Neural cell (in vitro differentiated cells): ENCODE data around the gene AREG. TPM values are rescaled to one million over a fixed set of nuclear protein-coding genes. Genes with fewer than 3 reads are reported as not detected.

ENCODE experiments used
- H2AFZ ChIP-seq: fragments of 200-600, 300-800 bp; sonication (generic), shearing (Covaris generic); 2 replicates; pipeline ENCODE4 v1.6.0; 2014; ENCODE audit warnings: low read depth, mild to moderate bottlenecking, antibody characterized with exemption, low read length, moderate library complexity
- H3F3A ChIP-seq: fragments of 200-600 bp; shearing (Covaris generic); 2 replicates; pipeline ENCODE4 v1.6.1; 2016; ENCODE audit warnings: mild to moderate bottlenecking, moderate library complexity, mixed read lengths, antibody characterized with exemption, low read length; ENCODE audit not compliant: insufficient read depth, poor library complexity, severe bottlenecking
- H3K27ac ChIP-seq: fragments of 200-600, 300-800 bp; sonication (generic), shearing (Covaris generic); 2 replicates; pipeline ENCODE4 v1.5.1; 2014; ENCODE audit warnings: mild to moderate bottlenecking, low read length, moderate library complexity
- H3K27me3 ChIP-seq: fragments of 300-800, 200-600 bp; sonication (generic), shearing (Covaris generic); 2 replicates; pipeline ENCODE4 v1.6.0; 2014; ENCODE audit warnings: mild to moderate bottlenecking, low read depth, low read length, moderate library complexity; ENCODE audit not compliant: insufficient read depth
- H3K36me3 ChIP-seq: fragments of 300-800, 200-600 bp; sonication (generic), shearing (Covaris generic); 2 replicates; pipeline ENCODE4 v1.5.1; 2014; ENCODE audit warnings: mild to moderate bottlenecking, antibody characterized with exemption, low read length, moderate library complexity; ENCODE audit not compliant: insufficient read depth
- H3K4me2 ChIP-seq: fragments of 300-800, 200-600 bp; sonication (generic), shearing (Covaris generic); 2 replicates; pipeline ENCODE4 v1.6.0; 2014; ENCODE audit warnings: mild to moderate bottlenecking, low read length
- H3K4me3 ChIP-seq: fragments of 300-800, 200-600 bp; sonication (generic), shearing (Covaris generic); 2 replicates; pipeline ENCODE4 v1.5.1; 2014; ENCODE audit warnings: mild to moderate bottlenecking, low read length, moderate library complexity
- H3K79me2 ChIP-seq: fragments of 200-600 bp; shearing (Covaris generic); replicated peaks from 2 replicates; pipeline ENCODE4 v1.6.0; 2014; ENCODE audit warnings: mild to moderate bottlenecking, low read length, moderate library complexity; ENCODE audit not compliant: insufficient read depth
- H3K9ac ChIP-seq: fragments of 300-800, 200-600 bp; sonication (generic), shearing (Covaris generic); 2 replicates; pipeline ENCODE4 v1.6.1; 2016; ENCODE audit warnings: mild to moderate bottlenecking, low read length, mixed read lengths
- H3K9me2 ChIP-seq: fragments of 200-600 bp; shearing (Covaris generic); 2 replicates; pipeline ENCODE4 v1.6.1; 2016; ENCODE audit warnings: mild to moderate bottlenecking, low read length, mixed read lengths; ENCODE audit not compliant: insufficient read depth
- H3K9me3 ChIP-seq: fragments of 200-600, 300-800 bp; sonication (generic), shearing (Covaris generic); 2 replicates; pipeline ENCODE4 v1.6.1; 2016; ENCODE audit warnings: mild to moderate bottlenecking, mixed run types, low read length, moderate library complexity, mixed read lengths
- H4K20me1 ChIP-seq: fragments of 200-600 bp; shearing (Covaris generic); 2 replicates; pipeline ENCODE4 v1.6.1; 2016; ENCODE audit warnings: mild to moderate bottlenecking, mixed run types; ENCODE audit not compliant: insufficient read depth
- CTCF ChIP-seq: fragments of 450-650 bp; IDR thresholded peaks from 2 replicates; pipeline ENCODE4 v1.5.1; 2014; ENCODE audit warnings: antibody characterized with exemption, mild to moderate bottlenecking, moderate library complexity; ENCODE audit not compliant: poor library complexity, severe bottlenecking
- EP300 ChIP-seq: fragments of 450-650 bp; conservative IDR thresholded peaks from 2 replicates; pipeline ENCODE4 v1.6.1; 2014; ENCODE audit warnings: antibody characterized with exemption, mild to moderate bottlenecking, moderate library complexity; ENCODE audit not compliant: poor library complexity, severe bottlenecking
- EZH2 ChIP-seq: fragments of 200-600, 300-800 bp; shearing (Covaris generic), sonication (generic); IDR thresholded peaks from 2 replicates; pipeline ENCODE4 v1.6.1; 2014; ENCODE audit warnings: antibody characterized with exemption, low read length, borderline replicate concordance, mild to moderate bottlenecking; ENCODE audit not compliant: insufficient read depth, poor library complexity, severe bottlenecking
- MXI1 ChIP-seq: fragments of 450-650 bp; conservative IDR thresholded peaks from 2 replicates; pipeline ENCODE4 v1.6.1; 2014; ENCODE audit warnings: antibody characterized with exemption, mild to moderate bottlenecking; ENCODE audit not compliant: poor library complexity, severe bottlenecking
- POLR2AphosphoS5 ChIP-seq: IDR thresholded peaks from 2 replicates; pipeline ENCODE4 v1.6.1; 2012
- RAD21 ChIP-seq: fragments of 450-650 bp; conservative IDR thresholded peaks from 2 replicates; pipeline ENCODE4 v1.6.1; 2014; ENCODE audit warnings: antibody characterized with exemption, mild to moderate bottlenecking, moderate library complexity
- REST ChIP-seq: IDR thresholded peaks from 2 replicates; pipeline ENCODE4 v1.6.1; 2012; ENCODE audit warnings: borderline replicate concordance
- TAF1 ChIP-seq: IDR thresholded peaks from 2 replicates; pipeline ENCODE4 v1.6.1; 2012; ENCODE audit warnings: low read depth
- polyA plus RNA-seq: library from polyadenylated mRNA; depleted of rRNA; stranded (reverse); fragments of >200 nt; gene quantifications from 2 replicates; pipeline ENCODE4 v1.2.3, GENCODE V29; 2014

Gene AREG
- polyA plus RNA-seq, 1 donor from 2014 or later, result not detected

- Histone ChIP-seq H3K4me3 (no peak overlapping the region), H3K9me2 (no peaks in the 10 kb centered on the region), H3K4me2 (no peak overlapping the region), H3F3A (no peaks in the 10 kb centered on the region), H3K79me2 (no peaks in the 10 kb centered on the region), H3K36me3 (no peaks in the 10 kb centered on the region), H3K9ac (no peak overlapping the region), H2AFZ (no peak overlapping the region), H3K27me3 (no peaks in the 10 kb centered on the region), H3K9me3 (no peaks in the 10 kb centered on the region), H3K27ac (no peak overlapping the region), H4K20me1 (no peaks in the 10 kb centered on the region)
- TF ChIP-seq MXI1, result no peak
- TF ChIP-seq POLR2AphosphoS5, result no peak
- no peak for TF ChIP-seq TAF1
- TF ChIP-seq CTCF, result no peak
- TF ChIP-seq EZH2, result no peak
- TF ChIP-seq REST, result no peak
- TF ChIP-seq RAD21, result no peak
Measured at GRCh38 chr4:74480267-74480666, 35.3 kb downstream of the AREG start.

GRCh38 chr4:74481891-74482609, 37.1 kb downstream of the AREG start:
- Histone ChIP-seq H3K27me3 (no peaks in the 10 kb centered on the region), H3K27ac (no peak overlapping the region), H3K36me3 (no peaks in the 10 kb centered on the region), H2AFZ (no peak overlapping the region), H4K20me1 (no peaks in the 10 kb centered on the region), H3K4me3 (no peak overlapping the region), H3F3A (no peaks in the 10 kb centered on the region), H3K4me2 (no peak overlapping the region), H3K9ac (no peak overlapping the region), H3K79me2 (no peaks in the 10 kb centered on the region), H3K9me2 (no peaks in the 10 kb centered on the region), H3K9me3 (no peaks in the 10 kb centered on the region)
- TF ChIP-seq EP300, result no peak
- no peak for TF ChIP-seq TAF1
- TF ChIP-seq EZH2, result no peak
